SK-N-SH treated with all-trans-retinoic acid at 6 μM for 48 hours (cell line): ENCODE data around the gene AKAP13.

ENCODE experiments used
- ARNTL ChIP-seq: fragments of 450-650 bp; formaldehyde crosslinking; IDR thresholded peaks from 2 replicates; pipeline ENCODE4 v1.5.0; 2020; ENCODE audit warnings: low read depth, mild to moderate bottlenecking, moderate library complexity, borderline replicate concordance
- CSDC2 ChIP-seq: fragments of 250-450 bp; sonication (Bioruptor Pico); IDR thresholded peaks from 2 replicates; pipeline ENCODE4 v1.5.0; 2020; ENCODE audit warnings: mild to moderate bottlenecking, moderate library complexity
- ESRRG ChIP-seq: fragments of 250-450 bp; sonication (Bioruptor Pico); IDR thresholded peaks from 2 replicates; pipeline ENCODE4 v1.6.1; 2021; ENCODE audit warnings: mild to moderate bottlenecking
- RARB ChIP-seq: fragments of 250-450 bp; sonication (Bioruptor Pico); IDR thresholded peaks from 2 replicates; pipeline ENCODE4 v1.8.0; 2021; ENCODE audit warnings: mild to moderate bottlenecking, moderate library complexity
- TCF4 ChIP-seq: fragments of 250-450 bp; sonication (Bioruptor Pico); IDR thresholded peaks from 2 replicates; pipeline ENCODE4 v1.8.0; 2021; ENCODE audit warnings: mild to moderate bottlenecking, moderate library complexity, borderline replicate concordance
- TOX ChIP-seq: fragments of 250-450 bp; sonication (Bioruptor Pico); IDR thresholded peaks from 2 replicates; pipeline ENCODE4 v1.8.0; 2021; ENCODE audit warnings: mild to moderate bottlenecking, moderate library complexity, borderline replicate concordance
- ZC3H10 ChIP-seq: fragments of 250-450 bp; sonication (Bioruptor Pico); IDR thresholded peaks from 2 replicates; pipeline ENCODE4 v1.5.1; 2021; ENCODE audit warnings: mild to moderate bottlenecking, moderate library complexity
- ZFP3 ChIP-seq: fragments of 250-450 bp; sonication (Bioruptor Pico); IDR thresholded peaks from 2 replicates; pipeline ENCODE4 v1.5.0; 2020; ENCODE audit warnings: mild to moderate bottlenecking, moderate library complexity
- ZFP30 ChIP-seq: fragments of 450-650 bp; formaldehyde crosslinking; IDR thresholded peaks from 2 replicates; pipeline ENCODE4 v1.5.0; 2022; ENCODE audit warnings: mild to moderate bottlenecking, moderate library complexity
- ZNF565 ChIP-seq: fragments of 450-650 bp; formaldehyde crosslinking; conservative IDR thresholded peaks from 2 replicates; pipeline ENCODE4 v1.5.0; 2020; ENCODE audit warnings: low read depth, mild to moderate bottlenecking, moderate library complexity
- ZNF8 ChIP-seq: fragments of 450-650 bp; formaldehyde crosslinking; IDR thresholded peaks from 2 replicates; pipeline ENCODE4 v1.5.0; 2020; ENCODE audit warnings: mild to moderate bottlenecking, moderate library complexity
- TF ChIP-seq, protein P1 (sequence below): fragments of 250-450 bp; sonication (Bioruptor Pico); IDR thresholded peaks from 2 replicates; pipeline ENCODE4 v1.8.0; 2020; ENCODE audit warnings: mild to moderate bottlenecking, moderate library complexity, borderline replicate concordance
- TF ChIP-seq, protein P2 (sequence below): fragments of 250-450 bp; sonication (Bioruptor Pico); IDR thresholded peaks from 2 replicates; pipeline ENCODE4 v1.5.1; 2021; ENCODE audit warnings: mild to moderate bottlenecking, moderate library complexity

- TF ChIP-seq, protein P1, sequence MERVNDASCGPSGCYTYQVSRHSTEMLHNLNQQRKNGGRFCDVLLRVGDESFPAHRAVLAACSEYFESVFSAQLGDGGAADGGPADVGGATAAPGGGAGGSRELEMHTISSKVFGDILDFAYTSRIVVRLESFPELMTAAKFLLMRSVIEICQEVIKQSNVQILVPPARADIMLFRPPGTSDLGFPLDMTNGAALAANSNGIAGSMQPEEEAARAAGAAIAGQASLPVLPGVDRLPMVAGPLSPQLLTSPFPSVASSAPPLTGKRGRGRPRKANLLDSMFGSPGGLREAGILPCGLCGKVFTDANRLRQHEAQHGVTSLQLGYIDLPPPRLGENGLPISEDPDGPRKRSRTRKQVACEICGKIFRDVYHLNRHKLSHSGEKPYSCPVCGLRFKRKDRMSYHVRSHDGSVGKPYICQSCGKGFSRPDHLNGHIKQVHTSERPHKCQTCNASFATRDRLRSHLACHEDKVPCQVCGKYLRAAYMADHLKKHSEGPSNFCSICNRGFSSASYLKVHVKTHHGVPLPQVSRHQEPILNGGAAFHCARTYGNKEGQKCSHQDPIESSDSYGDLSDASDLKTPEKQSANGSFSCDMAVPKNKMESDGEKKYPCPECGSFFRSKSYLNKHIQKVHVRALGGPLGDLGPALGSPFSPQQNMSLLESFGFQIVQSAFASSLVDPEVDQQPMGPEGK (CRISPR knock-in tag), result no peak
- TF ChIP-seq ZFP30 (CRISPR knock-in tag) (no peak), RARB (CRISPR knock-in tag) (no peak), TCF4 (CRISPR knock-in tag) (no peak), ESRRG (no peak), ZFP3 (CRISPR knock-in tag) (no peak), CSDC2 (CRISPR knock-in tag) (no peak), ZC3H10 (CRISPR knock-in tag) (no peak), ZNF8 (CRISPR knock-in tag) (no peak), TOX (no peak), ARNTL (CRISPR knock-in tag) (no peak), ZNF565 (CRISPR knock-in tag) (no peak)
- TF ChIP-seq, protein P2, sequence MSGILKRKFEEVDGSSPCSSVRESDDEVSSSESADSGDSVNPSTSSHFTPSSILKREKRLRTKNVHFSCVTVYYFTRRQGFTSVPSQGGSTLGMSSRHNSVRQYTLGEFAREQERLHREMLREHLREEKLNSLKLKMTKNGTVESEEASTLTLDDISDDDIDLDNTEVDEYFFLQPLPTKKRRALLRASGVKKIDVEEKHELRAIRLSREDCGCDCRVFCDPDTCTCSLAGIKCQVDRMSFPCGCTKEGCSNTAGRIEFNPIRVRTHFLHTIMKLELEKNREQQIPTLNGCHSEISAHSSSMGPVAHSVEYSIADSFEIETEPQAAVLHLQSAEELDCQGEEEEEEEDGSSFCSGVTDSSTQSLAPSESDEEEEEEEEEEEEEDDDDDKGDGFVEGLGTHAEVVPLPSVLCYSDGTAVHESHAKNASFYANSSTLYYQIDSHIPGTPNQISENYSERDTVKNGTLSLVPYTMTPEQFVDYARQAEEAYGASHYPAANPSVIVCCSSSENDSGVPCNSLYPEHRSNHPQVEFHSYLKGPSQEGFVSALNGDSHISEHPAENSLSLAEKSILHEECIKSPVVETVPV (CRISPR knock-in tag), result no peak
These were observed 20.2 kb downstream of the AKAP13 start for GRCh38 chr15:85400606-85401005.
